NCI-H774 (cell line): ENCODE measurements around the gene ACMSD.

Experiments
- DNase-seq: peaks from one replicate; lab custom pipeline; 2025; lab: John Stamatoyannopoulos, UW

ACMSD gene

DNA sequence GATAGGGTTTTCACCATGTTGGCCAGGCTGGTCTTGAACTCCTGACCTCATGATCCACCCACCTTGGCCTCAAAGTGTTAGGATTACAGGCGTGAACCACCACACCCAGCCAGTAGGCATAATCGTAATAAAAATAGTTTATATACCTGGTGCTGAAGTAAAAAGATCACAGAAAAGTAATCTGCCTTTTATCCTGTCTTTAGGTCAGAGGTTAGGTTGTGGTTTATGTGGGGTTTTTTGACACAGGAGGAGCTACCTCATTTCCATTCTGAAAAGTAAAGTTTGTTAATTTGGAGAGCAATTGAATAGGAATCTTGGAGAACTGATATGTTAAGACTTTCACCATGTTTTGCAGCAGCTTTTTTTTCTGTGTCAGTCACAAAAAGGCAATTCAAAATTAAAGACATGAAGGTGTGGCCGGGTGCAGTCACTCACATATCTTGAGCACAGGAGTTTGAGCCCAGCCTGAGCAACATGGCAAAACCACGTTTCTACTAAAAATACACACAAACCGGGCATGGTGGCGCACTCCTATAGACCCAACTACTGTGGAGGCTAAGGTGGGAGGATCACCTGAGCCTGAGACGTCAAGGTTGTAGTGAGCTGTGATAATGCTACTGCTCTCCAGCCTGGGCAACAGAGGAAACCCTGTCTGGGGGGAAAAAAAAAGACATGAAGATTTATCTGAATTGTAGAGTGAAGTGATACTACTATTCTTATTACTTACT, 111.7 kb downstream of the ACMSD start:
- no peak for DNase-seq

GRCh38 chr2:134950886-134951285, 112.5 kb downstream of the ACMSD start:
- DNase-seq, result no peak
